ENCODE measurements around the gene LYZL2. TPM values are rescaled to one million over a fixed set of nuclear protein-coding genes. Genes with fewer than 3 reads are reported as not detected.
"Not testable (repeated sequence)": the region's sequence is repeated elsewhere in the genome, so short reads cannot be mapped to it uniquely, and the experiment has no call there.

Gene LYZL2
- total RNA-seq, 2 experiments from 2014 or later: not detected

GRCh38 chr10:30655001-30655400 lies 25.4 kb upstream of the LYZL2 start:
- H3K4me3 Mint-ChIP-seq; H3K36me3 Mint-ChIP-seq (ENCODE audit: low read depth); H3K9me3 Mint-ChIP-seq; DNase-seq; H3K4me1 Mint-ChIP-seq; H3K27ac Mint-ChIP-seq; POLR2A ChIA-PET: not testable (repeated sequence)
- H3K27me3 Mint-ChIP-seq: peaks cover 51% of the 10 kb centered on the region
- CTCF ChIA-PET: interaction anchor here (1.4 kb wide), 1 partner anchor 10 kb away, joined by 3 read pairs; no protein-coding TSS in a partner anchor

- POLR2A ChIA-PET; H3K27ac Mint-ChIP-seq; H3K4me1 Mint-ChIP-seq; H3K9me3 Mint-ChIP-seq; H3K36me3 Mint-ChIP-seq (ENCODE audit: low read depth); H3K4me3 Mint-ChIP-seq; DNase-seq: not testable (repeated sequence)
- CTCF ChIA-PET: interaction anchor here (1.0 kb wide), 2 partner anchors 12 to 67 kb away, joined by 3 read pairs; no protein-coding TSS in a partner anchor
- peaks cover 34% of the 10 kb centered on the region for H3K27me3 Mint-ChIP-seq
These were observed 22.2 kb upstream of the LYZL2 start for GRCh38 chr10:30651470-30652397.

GRCh38 chr10:30647089-30647488 lies 17.5 kb upstream of the LYZL2 start:
- Mint-ChIP-seq H3K27me3 (peaks cover 31% of the 10 kb centered on the region), H3K36me3 (ENCODE audit: low read depth) (no peaks in the 10 kb centered on the region), H3K27ac (no peak overlapping the region), H3K9me3 (no peaks in the 10 kb centered on the region), H3K4me1 (peaks cover 5% of the 10 kb centered on the region), H3K4me3 (no peak overlapping the region)
- DNase-seq: no peak
- ChIA-PET CTCF (interaction anchor here (0.9 kb wide), 1 partner anchor 8 kb away, joined by 3 read pairs; no protein-coding TSS in a partner anchor), POLR2A (no interaction called here)

GRCh38 chr10:30645340-30645827 lies 15.8 kb upstream of the LYZL2 start:
- DNase-seq: no peak
- peaks cover 31% of the 10 kb centered on the region for H3K27me3 Mint-ChIP-seq
- POLR2A ChIA-PET: no interaction called here
- no peaks in the 10 kb centered on the region for H3K36me3 Mint-ChIP-seq (ENCODE audit: low read depth)
- CTCF ChIA-PET: interaction anchor here (1.5 to 1.6 kb wide), 2 partner anchors 10 to 26 kb away, joined by 3 to 5 read pairs; no protein-coding TSS in a partner anchor
- no peaks in the 10 kb centered on the region for H3K9me3 Mint-ChIP-seq
- no peak overlapping the region for H3K4me3 Mint-ChIP-seq
- peaks cover 5% of the 10 kb centered on the region for H3K4me1 Mint-ChIP-seq
- H3K27ac Mint-ChIP-seq: no peak overlapping the region

GRCh38 chr10:30644408-30644861 lies 14.9 kb upstream of the LYZL2 start:
- H3K4me1 Mint-ChIP-seq; POLR2A ChIA-PET; H3K4me3 Mint-ChIP-seq; H3K27ac Mint-ChIP-seq; DNase-seq; H3K9me3 Mint-ChIP-seq; H3K36me3 Mint-ChIP-seq (ENCODE audit: low read depth): not testable (repeated sequence)
- H3K27me3 Mint-ChIP-seq: peaks cover 31% of the 10 kb centered on the region
- CTCF ChIA-PET: interaction anchor here (1.5 to 1.6 kb wide), 2 partner anchors 11 to 27 kb away, joined by 3 to 5 read pairs; no protein-coding TSS in a partner anchor

- H3K27me3 Mint-ChIP-seq: peaks cover 25% of the 10 kb centered on the region
- H3K4me1 Mint-ChIP-seq; H3K27ac Mint-ChIP-seq; DNase-seq; H3K9me3 Mint-ChIP-seq; POLR2A ChIA-PET; H3K4me3 Mint-ChIP-seq; H3K36me3 Mint-ChIP-seq (ENCODE audit: low read depth): not testable (repeated sequence)
- CTCF ChIA-PET: interaction anchor here (0.6 kb wide), 1 partner anchor 27 kb away, joined by 3 read pairs; no protein-coding TSS in a partner anchor
These were observed 14.1 kb upstream of the LYZL2 start for GRCh38 chr10:30643557-30644199.

- H3K4me1 Mint-ChIP-seq; H3K36me3 Mint-ChIP-seq (ENCODE audit: low read depth); H3K27ac Mint-ChIP-seq; H3K4me3 Mint-ChIP-seq; POLR2A ChIA-PET; H3K9me3 Mint-ChIP-seq; DNase-seq; CTCF ChIA-PET: not testable (repeated sequence)
- peaks cover 25% of the 10 kb centered on the region for H3K27me3 Mint-ChIP-seq
These were observed 13.3 kb upstream of the LYZL2 start for GRCh38 chr10:30642856-30643255.

- Mint-ChIP-seq H3K4me3 (no peak overlapping the region), H3K27me3 (peaks cover 20% of the 10 kb centered on the region), H3K4me1 (peaks cover 1% of the 10 kb centered on the region), H3K9me3 (no peaks in the 10 kb centered on the region), H3K36me3 (ENCODE audit: low read depth) (no peaks in the 10 kb centered on the region), H3K27ac (no peak overlapping the region)
- CTCF ChIA-PET: interaction anchor here (0.5 to 3.3 kb wide), 18 partner anchors 8 to 1230 kb away, joined by 3 to 15 read pairs (median 4); partner anchors contain the start of gene LYZL2
- POLR2A ChIA-PET: interaction anchor here (0.5 kb wide), 1 partner anchor 31 kb away, joined by 3 read pairs; no protein-coding TSS in a partner anchor
- DNase-seq: peak; percentile 27
These were observed 10.6 kb upstream of the LYZL2 start for GRCh38 chr10:30639946-30640786.

GRCh38 chr10:30637881-30638467 lies 8.4 kb upstream of the LYZL2 start:
- POLR2A ChIA-PET: no interaction called here
- Mint-ChIP-seq H3K4me1 (peaks cover 1% of the 10 kb centered on the region), H3K36me3 (ENCODE audit: low read depth) (no peaks in the 10 kb centered on the region), H3K9me3 (no peaks in the 10 kb centered on the region), H3K27me3 (peaks cover 15% of the 10 kb centered on the region), H3K27ac (no peak overlapping the region), H3K4me3 (no peak overlapping the region)
- CTCF ChIA-PET: interaction anchor here (1.3 to 3.3 kb wide), 4 partner anchors 8 to 515 kb away, joined by 3 to 15 read pairs (median 6); partner anchors contain the start of gene LYZL2
- no peak for DNase-seq

GRCh38 chr10:30631188-30631587 lies 1.6 kb upstream of the LYZL2 start:
- DNase-seq: no peak
- ChIA-PET CTCF (interaction anchor here (0.7 to 3.1 kb wide), 2 partner anchors 8 to 79 kb away, joined by 3 to 15 read pairs; no protein-coding TSS in a partner anchor), POLR2A (no interaction called here)
- Mint-ChIP-seq H3K27me3 (peaks cover 22% of the 10 kb centered on the region), H3K9me3 (no peaks in the 10 kb centered on the region), H3K4me3 (no peak overlapping the region), H3K27ac (no peak overlapping the region), H3K36me3 (ENCODE audit: low read depth) (no peaks in the 10 kb centered on the region), H3K4me1 (no peaks in the 10 kb centered on the region)

- no peak overlapping the region for H3K4me3 Mint-ChIP-seq
- no peak overlapping the region for H3K27ac Mint-ChIP-seq
- no peak for DNase-seq
- no peaks in the 10 kb centered on the region for H3K9me3 Mint-ChIP-seq
- H3K27me3 Mint-ChIP-seq: peaks cover 20% of the 10 kb centered on the region
- POLR2A ChIA-PET: no interaction called here
- H3K4me1 Mint-ChIP-seq: no peaks in the 10 kb centered on the region
- CTCF ChIA-PET: interaction anchor here (0.7 to 3.1 kb wide), 2 partner anchors 8 to 79 kb away, joined by 3 to 15 read pairs; no protein-coding TSS in a partner anchor
- no peaks in the 10 kb centered on the region for H3K36me3 Mint-ChIP-seq (ENCODE audit: low read depth)
These were observed 1.0 kb upstream of the LYZL2 start for GRCh38 chr10:30630571-30630970.

GRCh38 chr10:30628576-30628975 lies 977 bp downstream of the LYZL2 start:
- CTCF ChIA-PET: interaction anchor here (0.7 to 3.1 kb wide), 2 partner anchors 10 to 156 kb away, joined by 4 to 15 read pairs; no protein-coding TSS in a partner anchor
- H3K4me1 Mint-ChIP-seq; H3K4me3 Mint-ChIP-seq; H3K27ac Mint-ChIP-seq; POLR2A ChIA-PET; H3K9me3 Mint-ChIP-seq; H3K36me3 Mint-ChIP-seq (ENCODE audit: low read depth); DNase-seq: not testable (repeated sequence)
- H3K27me3 Mint-ChIP-seq: peaks cover 18% of the 10 kb centered on the region

All from activated CD4-positive, alpha-beta T cell treated with anti-CD3 and anti-CD28 coated beads, Interleukin-2, amount 10 ng/mL, durations not matched to agents 7 days and 5 days (primary cell).